Kidney capillary endothelial cell (primary cell): ENCODE data around the gene FSHR.

Source experiments
- DNase-seq: peaks from one replicate; pipeline ENCODE4 v3.0.0-alpha.2; 2018; ENCODE audit warnings: low spot score

The FSHR gene, protein sequence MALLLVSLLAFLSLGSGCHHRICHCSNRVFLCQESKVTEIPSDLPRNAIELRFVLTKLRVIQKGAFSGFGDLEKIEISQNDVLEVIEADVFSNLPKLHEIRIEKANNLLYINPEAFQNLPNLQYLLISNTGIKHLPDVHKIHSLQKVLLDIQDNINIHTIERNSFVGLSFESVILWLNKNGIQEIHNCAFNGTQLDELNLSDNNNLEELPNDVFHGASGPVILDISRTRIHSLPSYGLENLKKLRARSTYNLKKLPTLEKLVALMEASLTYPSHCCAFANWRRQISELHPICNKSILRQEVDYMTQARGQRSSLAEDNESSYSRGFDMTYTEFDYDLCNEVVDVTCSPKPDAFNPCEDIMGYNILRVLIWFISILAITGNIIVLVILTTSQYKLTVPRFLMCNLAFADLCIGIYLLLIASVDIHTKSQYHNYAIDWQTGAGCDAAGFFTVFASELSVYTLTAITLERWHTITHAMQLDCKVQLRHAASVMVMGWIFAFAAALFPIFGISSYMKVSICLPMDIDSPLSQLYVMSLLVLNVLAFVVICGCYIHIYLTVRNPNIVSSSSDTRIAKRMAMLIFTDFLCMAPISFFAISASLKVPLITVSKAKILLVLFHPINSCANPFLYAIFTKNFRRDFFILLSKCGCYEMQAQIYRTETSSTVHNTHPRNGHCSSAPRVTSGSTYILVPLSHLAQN

DNA sequence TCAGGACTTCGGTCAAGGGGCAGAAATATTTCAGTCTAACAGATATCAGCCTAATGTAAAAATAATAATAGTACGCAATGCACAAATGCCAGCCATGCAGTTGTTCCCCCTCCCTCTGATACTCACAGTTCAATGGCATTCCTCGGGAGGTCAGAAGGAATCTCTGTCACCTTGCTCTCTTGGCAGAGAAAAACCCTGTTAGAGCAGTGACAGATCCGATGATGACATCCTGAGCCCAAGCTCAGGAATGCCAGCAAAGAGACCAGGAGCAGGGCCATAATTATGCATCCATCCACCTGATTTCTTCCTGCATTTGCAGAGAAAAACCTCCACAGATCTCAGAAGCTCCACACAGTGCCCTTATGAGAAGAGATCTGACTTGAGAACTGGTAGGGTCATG lies at the start of gene FSHR:
Gene FSHR, minus strand, starts transcription at position 376 of the 400 bp plus-strand sequence. Its CDS starts 98 bp downstream, at position 278.
- DNase-seq = no peak

DNA sequence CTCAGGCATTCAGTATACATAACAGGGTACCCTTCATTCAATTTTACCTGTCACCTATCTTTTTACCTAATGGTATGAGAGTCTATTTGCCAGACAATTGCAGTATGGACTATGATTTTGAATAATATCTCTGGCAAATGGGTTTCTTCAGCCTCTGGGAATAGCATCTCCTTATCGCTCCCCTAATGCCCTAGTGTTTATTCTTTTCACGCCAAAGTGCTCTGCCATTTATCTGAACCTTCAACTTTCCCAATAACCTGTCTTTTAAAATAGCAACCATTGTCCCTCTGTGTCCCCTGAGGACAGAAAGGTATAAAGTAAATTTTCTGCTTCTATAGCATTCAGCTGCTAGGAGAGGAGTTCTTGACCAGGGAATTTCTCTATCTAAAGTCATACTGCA lies 45.0 kb upstream of the FSHR start:
- no peak for DNase-seq

DNA sequence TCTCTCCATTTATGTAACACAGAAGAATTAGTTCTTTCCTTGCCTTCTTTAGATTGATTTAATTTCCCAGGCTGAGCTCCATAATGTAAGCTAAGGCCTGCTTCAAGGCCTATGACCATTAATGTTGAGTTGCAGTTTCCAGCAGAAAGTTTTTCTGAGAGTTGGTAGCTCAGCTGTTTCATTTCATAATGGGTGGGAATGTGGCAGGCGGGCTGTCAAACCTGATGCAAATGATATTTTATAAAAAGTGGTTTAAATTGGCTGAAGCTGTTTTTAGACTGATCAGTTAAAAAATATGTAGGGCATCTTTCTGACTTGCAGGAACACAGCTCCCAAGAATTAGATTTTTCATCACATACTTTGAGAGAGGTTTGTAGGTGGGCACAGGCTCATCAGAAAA lies 40.4 kb upstream of the FSHR start:
- no peak for DNase-seq

DNA sequence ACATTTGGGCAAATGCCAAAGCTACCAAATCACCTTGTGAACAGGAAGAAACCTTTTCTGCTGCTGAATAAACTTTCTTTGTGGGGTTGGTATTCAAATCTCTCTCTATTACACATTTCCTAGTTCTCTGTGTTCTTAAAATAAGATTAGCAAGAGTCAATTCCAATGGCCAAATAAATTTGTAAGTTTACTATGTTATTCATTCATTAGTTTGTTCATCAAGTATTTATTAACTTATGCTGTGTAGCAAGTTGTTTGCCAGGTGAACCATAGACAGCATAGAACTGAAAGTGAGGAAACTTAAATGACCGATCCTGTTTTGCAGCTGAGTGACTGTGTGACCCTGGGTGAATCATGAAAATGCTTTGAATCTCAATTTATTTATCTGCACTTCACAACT lies 37.7 kb upstream of the FSHR start:
- DNase-seq = no peak

DNA sequence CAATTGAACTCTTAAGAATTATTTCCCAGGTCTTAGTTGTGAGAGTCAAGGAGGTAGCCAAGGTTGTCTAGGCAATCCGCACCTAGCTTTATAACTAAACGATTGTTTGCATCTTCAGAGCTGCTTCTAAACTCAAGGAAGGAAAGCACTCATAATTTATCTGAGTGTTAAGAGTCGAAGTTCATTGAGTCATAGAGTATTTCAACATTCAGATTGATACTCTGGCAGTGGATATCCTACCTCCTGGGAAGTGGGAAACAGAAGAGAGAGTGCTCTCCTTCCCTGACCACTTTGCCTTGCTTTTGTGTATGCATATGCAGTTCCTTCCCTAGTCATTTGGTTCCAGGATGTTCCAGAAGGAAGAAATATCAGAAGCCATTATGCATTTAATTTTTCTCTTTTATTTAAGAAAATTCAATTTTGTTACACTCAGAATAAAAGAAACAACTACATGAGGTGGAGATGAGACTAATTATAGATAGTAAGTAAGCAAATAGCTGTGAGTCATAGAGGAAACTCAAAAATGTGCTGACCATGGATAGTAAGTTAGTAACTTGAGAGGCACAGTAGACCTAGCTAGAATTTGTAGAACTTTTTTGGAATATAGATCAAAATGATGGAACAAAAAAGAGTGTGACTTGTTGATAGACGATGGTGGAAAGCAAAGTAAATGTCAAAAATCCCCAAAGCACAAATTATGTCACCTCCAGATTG lies 35.4 kb upstream of the FSHR start:
- DNase-seq = no peak

DNA sequence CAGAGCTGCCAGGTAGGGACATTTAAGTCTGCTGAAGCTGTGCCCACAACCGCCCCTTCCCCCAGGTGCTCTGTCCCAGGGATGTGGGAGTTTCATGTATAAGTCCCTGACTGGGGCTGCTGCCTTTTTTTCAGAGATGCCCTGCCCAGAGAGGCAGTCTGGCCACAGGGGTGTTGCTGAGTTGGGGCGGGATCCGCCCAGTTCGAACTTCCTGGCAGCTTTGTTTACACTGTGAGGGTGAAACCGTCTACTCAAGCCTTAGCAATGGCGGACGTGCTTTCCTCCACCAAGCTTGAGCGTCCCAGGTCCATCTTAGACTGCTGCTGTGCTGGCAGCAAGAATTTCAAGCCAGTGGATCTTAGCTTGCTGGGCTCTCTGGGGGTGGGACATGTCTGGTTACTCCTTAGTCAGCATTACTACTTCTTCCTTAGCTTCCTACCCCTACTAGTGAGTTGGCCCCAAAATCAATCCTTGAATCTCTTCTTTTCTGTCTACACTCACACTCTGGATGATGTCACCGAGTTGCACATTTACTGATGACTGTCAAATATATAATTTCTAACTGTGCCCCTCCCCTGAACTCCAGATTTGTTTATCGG lies 31.8 kb upstream of the FSHR start:
- no peak for DNase-seq

DNA sequence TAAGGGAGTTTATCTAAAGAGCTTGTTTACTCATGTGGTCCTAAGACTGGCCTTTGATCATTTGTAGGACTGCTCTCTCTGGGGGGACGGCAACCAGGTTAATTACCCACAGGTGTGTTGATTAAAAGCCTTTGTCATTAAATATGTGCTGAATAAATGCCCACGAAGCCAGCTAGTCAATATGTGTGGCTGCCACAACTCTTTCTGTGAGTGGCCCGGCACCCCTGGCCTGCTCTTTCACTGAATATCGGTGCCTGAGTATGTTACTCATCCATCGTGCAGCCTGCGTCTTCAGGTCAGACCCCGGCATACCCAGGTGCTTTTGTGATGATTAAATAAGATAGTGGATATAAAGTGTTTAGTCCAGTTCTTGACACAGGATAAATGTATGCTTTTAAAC lies 24.3 kb upstream of the FSHR start:
- no peak for DNase-seq

DNA sequence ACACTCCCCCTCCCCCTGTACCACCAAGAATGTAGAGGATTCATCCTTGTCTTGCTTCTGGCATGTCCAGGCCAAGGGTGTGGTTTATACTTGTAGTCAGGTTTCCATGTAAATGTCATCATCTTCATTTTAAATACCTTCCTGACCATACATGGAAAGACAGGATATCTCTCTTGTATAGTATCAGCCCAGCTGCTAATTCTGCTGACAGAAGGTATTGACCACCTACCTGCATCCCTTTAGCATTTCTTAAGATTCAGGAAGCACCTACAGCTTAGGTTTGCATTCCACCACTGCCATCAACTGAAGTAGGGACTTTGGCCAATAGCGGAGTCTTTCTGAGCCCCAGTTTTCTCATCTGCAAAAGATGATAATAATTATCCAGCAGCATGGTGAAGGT lies 22.9 kb upstream of the FSHR start:
- DNase-seq = no peak

DNA sequence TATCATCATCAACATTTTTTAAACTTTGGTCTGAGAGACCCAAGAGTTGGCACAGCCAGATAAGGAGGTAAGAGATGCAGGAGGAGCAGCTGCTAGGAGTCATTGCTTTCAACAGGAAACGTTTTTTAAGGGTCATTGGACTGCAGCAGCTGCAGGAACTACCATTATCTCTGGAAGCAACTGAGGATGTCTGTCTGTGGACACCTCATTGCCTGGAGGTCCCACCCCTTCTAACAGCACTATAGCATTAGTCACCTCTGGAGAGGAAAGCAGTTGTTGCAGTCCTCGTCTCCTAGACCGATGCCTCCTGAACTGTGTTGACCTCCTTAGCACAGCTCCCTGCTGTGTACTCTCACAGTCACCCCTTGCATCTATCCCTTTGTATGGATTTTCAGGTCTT lies 21.5 kb upstream of the FSHR start:
- DNase-seq = no peak

DNA sequence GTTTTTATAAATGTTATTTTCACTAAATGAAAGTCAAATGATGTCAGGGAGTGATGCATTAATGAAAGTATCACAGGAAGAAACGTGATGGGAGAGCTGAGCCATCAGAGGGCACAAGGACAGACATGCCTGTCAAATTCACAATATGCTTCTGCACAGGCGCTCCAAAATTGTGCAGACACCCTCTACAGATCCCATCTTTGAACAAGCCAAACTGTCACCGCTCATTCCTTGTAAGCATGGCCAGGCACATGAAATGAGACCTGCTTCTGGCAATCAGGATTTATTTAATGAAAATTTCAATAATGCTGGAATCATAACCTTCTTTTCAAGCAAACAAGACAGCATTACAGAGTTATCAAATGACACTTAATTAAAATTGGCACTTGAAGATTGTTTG lies 20.4 kb upstream of the FSHR start:
- no peak for DNase-seq

DNA sequence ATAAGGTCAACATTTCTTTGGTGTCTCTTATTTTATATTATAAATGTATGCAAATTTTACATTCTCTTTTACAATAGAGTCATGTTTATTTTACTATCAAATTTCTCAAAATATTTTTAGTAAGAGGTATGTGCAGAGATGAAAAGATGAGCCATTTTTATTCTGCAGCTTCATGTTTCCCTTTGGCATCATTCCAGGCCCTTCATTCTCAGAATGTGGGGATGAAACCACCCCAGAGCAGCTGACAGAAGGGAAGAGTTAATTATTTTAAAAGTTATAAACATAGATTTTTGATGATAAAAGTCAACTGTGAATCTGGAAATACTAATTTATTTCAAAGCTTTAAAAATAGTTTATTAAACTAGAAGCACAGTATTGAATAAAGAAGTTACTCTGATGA lies 12.8 kb upstream of the FSHR start:
- no peak for DNase-seq

DNA sequence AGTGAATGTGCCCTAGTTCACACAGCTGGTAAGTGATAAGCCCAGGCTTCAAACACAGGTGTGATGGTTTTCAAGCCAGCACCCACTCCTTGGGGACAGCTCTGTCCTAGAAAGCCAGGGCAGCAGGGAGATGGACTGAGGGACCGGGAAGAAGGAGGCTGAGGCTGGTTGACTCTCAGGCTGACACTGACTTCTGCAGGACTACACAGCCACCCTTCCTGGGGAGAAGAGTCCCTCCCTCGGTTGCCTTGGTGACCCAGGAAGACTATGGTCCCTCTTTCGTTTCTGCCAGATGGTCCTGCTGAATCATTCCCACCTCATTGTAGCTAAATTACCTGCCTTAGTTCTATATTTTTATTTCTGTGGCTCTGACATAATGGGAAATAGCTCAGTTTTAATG lies 11.3 kb upstream of the FSHR start:
- no peak for DNase-seq

DNA sequence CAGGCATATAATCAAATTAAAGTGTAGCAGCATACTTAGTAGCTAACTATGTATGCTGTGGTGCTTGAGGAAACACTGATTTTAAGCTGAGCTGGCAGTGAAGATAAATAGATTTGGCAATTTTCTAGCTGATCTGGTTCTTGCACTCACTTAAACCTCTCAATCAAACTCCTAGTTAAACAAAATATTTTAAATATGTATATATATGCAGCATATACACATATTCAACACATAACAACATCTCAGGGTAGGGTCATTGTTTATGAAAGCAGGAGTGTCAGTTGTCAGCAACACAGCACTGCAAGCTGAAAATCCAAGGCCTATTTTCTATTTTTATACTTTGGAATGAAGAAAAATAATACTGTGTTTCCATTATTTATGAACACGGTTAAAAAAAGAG lies 10.4 kb upstream of the FSHR start:
- DNase-seq = no peak

DNA sequence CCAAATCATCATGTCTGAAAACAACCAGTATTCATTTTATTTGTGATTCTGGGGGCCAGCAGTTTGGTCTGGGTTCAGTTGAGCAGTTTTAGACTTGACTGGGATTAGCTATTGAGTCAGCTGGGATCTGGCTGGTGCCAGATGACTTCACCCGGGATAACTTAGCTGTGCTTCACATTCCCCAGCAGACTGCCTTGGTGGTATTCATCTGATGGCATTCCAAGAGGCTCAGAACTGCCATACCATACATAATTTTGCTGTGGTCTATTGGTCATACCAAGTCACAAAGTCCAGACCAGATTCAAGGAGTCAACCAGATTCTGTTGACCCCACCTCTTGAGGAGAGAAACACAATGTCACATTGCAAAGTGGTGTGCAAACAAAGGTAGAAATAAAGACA lies 7.8 kb upstream of the FSHR start:
- no peak for DNase-seq

DNA sequence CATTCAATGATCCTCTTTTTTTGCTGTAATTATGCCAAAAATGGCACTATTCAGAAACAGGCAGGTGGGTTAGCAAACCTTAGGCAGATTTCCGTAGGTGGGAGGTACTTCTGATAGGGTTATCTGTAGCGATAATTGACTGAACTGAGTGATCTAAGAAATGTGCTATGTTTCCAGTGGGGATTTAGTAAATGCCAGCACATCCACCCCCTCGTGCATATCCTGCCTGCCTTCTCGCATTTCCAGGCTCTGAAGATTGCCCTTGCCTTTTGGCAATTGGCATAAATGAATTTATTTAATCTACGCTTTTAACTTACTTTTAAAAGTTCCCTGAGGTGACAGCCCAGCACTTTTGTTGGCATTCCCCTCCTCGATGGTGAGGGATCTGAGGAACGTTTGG lies 576 bp upstream of the FSHR start:
- no peak for DNase-seq

DNA sequence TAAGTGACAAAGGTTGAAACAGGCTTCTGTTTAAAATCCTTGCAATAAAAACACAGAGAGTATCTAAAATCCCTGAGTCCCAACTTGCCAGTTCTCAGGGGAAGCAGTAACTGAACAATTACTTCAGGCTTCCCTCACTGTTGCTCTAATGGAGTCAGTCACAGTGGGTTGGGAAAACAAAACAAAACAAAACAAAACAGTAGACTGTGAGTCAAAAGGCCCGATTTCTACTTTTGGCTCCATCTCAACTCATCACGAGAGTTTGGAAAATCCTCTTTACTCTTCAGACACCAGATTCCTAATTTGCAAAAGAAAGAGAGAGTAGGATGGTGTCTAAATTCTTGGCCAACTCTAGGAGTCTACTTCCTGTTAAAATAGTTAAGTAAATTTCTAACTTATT lies 1.1 kb downstream of the FSHR start:
- no peak for DNase-seq

DNA sequence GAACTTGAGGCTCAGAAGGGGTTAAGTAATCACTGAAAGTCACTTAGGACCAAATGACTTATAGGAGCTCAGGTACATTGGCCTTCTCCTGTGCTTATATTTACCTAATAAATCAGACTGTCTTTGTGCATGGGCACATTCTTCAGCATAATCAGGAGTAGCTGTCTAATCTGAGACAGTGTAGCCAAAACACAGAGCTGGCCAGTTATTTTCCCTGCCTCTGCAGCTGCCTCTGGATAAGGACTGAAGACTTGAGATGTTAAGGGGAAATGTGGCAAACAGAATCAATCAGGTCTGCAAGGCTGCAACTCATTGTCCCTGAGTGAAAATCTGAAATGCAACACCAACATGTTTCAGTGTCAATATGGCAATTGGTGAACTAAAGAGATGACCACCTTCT lies 1.5 kb downstream of the FSHR start:
- DNase-seq = no peak

DNA sequence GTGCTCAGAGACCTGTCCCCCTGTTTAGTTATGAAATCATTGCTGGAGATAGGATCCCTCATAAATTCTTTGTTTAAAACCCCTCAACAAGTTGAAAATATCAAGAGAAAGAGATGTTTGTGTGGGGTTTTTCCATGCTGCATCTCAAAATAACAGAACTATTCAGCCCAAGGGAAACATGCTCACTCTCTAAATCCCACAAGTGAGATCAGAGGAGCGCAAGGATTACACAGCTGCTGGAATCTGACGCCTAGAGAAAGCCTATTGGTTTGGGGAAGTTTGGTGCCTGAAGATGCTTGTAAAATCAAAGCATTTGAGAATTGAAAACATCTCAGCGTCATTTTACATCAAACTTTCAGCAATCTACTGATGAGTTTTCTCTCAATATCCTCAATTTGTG lies 7.9 kb downstream of the FSHR start:
- no peak for DNase-seq

DNA sequence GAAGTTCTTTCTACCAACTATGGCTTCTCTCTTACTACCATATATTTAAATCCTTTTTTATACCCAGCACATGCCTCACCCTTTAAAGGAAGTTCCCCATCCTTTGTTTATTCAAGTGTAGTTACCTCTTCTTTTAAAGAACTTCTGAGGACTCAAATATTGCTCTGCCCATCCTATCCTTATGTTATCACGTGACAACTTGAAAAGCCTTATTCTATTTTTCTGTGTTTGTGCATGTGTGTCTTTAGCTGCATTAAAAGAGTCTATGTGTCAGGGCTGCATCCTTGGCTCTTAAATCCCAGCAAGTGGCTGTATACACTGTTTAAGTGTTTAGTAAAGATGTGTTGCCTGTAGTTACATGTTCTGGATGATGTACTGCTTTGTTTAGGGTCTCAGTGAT lies 22.5 kb downstream of the FSHR start:
- DNase-seq = no peak

DNA sequence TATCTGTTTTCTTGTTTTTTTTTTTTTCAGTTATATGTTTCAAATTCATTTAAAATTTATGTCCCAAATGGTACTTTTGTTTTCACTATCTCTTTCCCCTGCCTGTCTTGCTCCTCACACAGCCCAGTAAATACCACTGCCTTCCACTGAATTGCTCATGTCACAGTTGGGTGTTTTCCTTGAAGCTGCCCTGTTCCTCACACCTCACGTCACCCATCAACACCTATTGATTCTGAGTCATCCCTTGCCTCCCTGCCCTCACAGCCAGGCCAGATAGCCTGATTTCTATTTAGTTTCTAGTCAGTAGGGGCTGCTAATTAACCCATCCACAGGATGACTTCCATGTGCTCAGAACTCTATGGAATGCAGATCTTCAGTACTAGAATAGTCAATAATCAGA lies 25.3 kb downstream of the FSHR start:
- DNase-seq = no peak

DNA sequence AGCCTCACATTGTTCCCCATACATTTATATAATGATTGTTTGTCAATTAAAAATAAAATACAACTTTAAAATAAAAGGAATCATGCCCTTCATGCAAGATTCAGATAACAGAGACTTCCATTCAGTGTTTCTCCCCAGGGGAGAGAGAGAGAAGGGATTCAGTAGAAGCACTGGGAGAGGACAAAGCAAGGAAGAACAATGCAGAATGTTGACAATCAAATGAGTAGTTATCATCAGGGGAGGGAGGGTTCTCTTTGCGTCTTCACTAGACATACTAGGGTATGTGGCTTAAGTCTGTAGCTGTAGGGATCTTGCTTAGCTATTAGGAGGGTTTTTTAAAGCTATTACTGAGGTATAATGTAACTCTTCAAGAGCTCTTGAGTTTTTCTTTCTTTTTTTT lies 30.7 kb downstream of the FSHR start:
- no peak for DNase-seq

DNA sequence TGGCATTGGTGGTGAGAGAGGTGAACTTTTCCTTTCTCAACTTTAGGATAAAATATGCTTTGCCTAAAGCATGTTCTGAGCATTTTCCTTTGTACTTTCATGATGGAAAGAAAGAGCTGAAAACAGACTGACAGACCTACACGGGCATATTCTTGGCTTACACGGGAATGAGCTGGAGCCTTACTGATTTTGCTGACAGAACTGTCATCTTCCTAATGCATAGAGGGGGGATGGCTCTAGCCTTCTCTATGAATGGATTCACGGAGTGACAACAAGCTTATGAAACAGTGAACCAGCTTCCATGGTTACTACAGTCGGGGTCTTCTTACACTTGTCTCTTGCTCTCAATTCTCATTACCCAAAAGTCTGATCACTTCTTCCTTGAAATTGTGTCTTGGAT lies 32.2 kb downstream of the FSHR start:
- DNase-seq = no peak

DNA sequence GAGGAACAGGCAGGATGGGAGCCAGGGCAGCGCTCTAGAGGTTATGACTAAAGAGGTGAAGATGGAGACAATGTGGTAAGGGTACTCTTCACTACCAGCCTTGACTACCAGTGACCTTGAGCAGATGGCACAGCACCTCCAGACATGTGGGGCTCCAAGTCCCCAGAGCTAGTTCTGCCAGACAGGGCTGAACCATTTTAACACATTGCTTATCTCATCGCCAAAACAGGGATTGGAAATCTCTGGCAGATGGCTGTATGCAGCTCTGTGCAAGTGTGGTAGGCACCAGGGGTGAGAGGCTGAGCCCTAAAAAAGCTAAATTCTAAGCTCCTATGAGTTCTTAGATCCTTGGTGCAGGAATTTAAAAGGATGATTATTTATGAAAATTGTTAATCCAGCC lies 41.3 kb downstream of the FSHR start:
- DNase-seq = no peak
